Rectal smooth muscle tissue (tissue), 1 donor: ENCODE results near the gene CDS1.
"Not testable (repeated sequence)": the region's sequence is repeated elsewhere in the genome, so short reads cannot be mapped to it uniquely, and the experiment has no call there.

ENCODE experiments used
- H3K27ac ChIP-seq: one replicate; pipeline ENCODE4 v1.7.0; 2013; ENCODE audit warnings: low read depth, low read length, inconsistent platforms
- H3K27me3 ChIP-seq: one replicate; pipeline ENCODE4 v1.7.0; 2013; ENCODE audit warnings: low read length; ENCODE audit not compliant: control insufficient read depth, insufficient read depth
- H3K36me3 ChIP-seq: one replicate; pipeline ENCODE4 v1.7.0; 2013; ENCODE audit warnings: low read length; ENCODE audit not compliant: control insufficient read depth, insufficient read depth
- H3K4me1 ChIP-seq: one replicate; pipeline ENCODE4 v1.7.0; 2013; ENCODE audit warnings: low read length; ENCODE audit not compliant: control insufficient read depth, insufficient read depth
- H3K4me3 ChIP-seq: one replicate; pipeline ENCODE4 v1.7.0; 2013; ENCODE audit warnings: low read length
- H3K9ac ChIP-seq: one replicate; pipeline ENCODE4 v1.7.0; 2013; ENCODE audit warnings: low read length

CDS1 gene

GRCh38 chr4:84652478-84652877 lies 69.6 kb downstream of the CDS1 start:
- Histone ChIP-seq H3K9ac (no peak overlapping the region), H3K27ac (no peak overlapping the region), H3K36me3 (no peaks in the 10 kb centered on the region), H3K4me3 (no peak overlapping the region), H3K4me1 (no peaks in the 10 kb centered on the region), H3K27me3 (no peaks in the 10 kb centered on the region)

GRCh38 chr4:84660606-84661005 lies 77.7 kb downstream of the CDS1 start:
- Histone ChIP-seq H3K27me3 (no peaks in the 10 kb centered on the region), H3K27ac (no peak overlapping the region), H3K36me3 (no peaks in the 10 kb centered on the region), H3K9ac (no peak overlapping the region), H3K4me1 (no peaks in the 10 kb centered on the region), H3K4me3 (no peak overlapping the region)

- no peak overlapping the region for H3K9ac ChIP-seq
- H3K27ac ChIP-seq, result no peak overlapping the region
- no peaks in the 10 kb centered on the region for H3K4me1 ChIP-seq
- H3K4me3 ChIP-seq, result no peak overlapping the region
- no peaks in the 10 kb centered on the region for H3K36me3 ChIP-seq
- H3K27me3 ChIP-seq, result no peaks in the 10 kb centered on the region
Observed at GRCh38 chr4:84661191-84661939, 78.4 kb downstream of the CDS1 start.

GRCh38 chr4:84664767-84665166 lies 81.8 kb downstream of the CDS1 start:
- not testable (repeated sequence) for H3K4me1 ChIP-seq, H3K36me3 ChIP-seq, H3K4me3 ChIP-seq, H3K9ac ChIP-seq, H3K27me3 ChIP-seq, H3K27ac ChIP-seq

- no peaks in the 10 kb centered on the region for H3K36me3 ChIP-seq
- H3K27me3 ChIP-seq, result no peaks in the 10 kb centered on the region
Observed at GRCh38 chr4:84666439-84666838, 83.5 kb downstream of the CDS1 start.

GRCh38 chr4:84669201-84669600 lies 86.3 kb downstream of the CDS1 start:
- no peak overlapping the region for H3K4me3 ChIP-seq
- no peaks in the 10 kb centered on the region for H3K4me1 ChIP-seq
- no peak overlapping the region for H3K27ac ChIP-seq
- no peak overlapping the region for H3K9ac ChIP-seq
- H3K36me3 ChIP-seq, result no peaks in the 10 kb centered on the region
- no peaks in the 10 kb centered on the region for H3K27me3 ChIP-seq

More at GRCh38 chr4:84666439-84666838, 83.5 kb downstream of the CDS1 start:
- H3K4me3 ChIP-seq, result no peak overlapping the region
- no peak overlapping the region for H3K27ac ChIP-seq
- H3K4me1 ChIP-seq, result no peaks in the 10 kb centered on the region
- H3K9ac ChIP-seq, result no peak overlapping the region

GRCh38 chr4:84672177-84672576 lies 89.2 kb downstream of the CDS1 start:
- Histone ChIP-seq H3K9ac (no peak overlapping the region), H3K4me3 (no peak overlapping the region), H3K4me1 (no peaks in the 10 kb centered on the region), H3K27ac (no peak overlapping the region), H3K27me3 (no peaks in the 10 kb centered on the region), H3K36me3 (peaks cover 4% of the 10 kb centered on the region)

- no peak overlapping the region for H3K9ac ChIP-seq
- no peak overlapping the region for H3K4me3 ChIP-seq
- no peak overlapping the region for H3K27ac ChIP-seq
- H3K27me3 ChIP-seq, result no peaks in the 10 kb centered on the region
- peaks cover 4% of the 10 kb centered on the region for H3K36me3 ChIP-seq
- no peaks in the 10 kb centered on the region for H3K4me1 ChIP-seq
Observed at GRCh38 chr4:84673475-84674240, 90.7 kb downstream of the CDS1 start.

- H3K9ac ChIP-seq, result no peak overlapping the region
- no peaks in the 10 kb centered on the region for H3K4me1 ChIP-seq
- no peak overlapping the region for H3K4me3 ChIP-seq
- no peaks in the 10 kb centered on the region for H3K27me3 ChIP-seq
- H3K27ac ChIP-seq, result no peak overlapping the region
- H3K36me3 ChIP-seq, result peaks cover 4% of the 10 kb centered on the region
Observed at GRCh38 chr4:84677093-84677492, 94.2 kb downstream of the CDS1 start.

GRCh38 chr4:84677995-84678394 lies 95.1 kb downstream of the CDS1 start:
- peaks cover 6% of the 10 kb centered on the region for H3K36me3 ChIP-seq
- no peaks in the 10 kb centered on the region for H3K4me1 ChIP-seq
- no peaks in the 10 kb centered on the region for H3K27me3 ChIP-seq
- no peak overlapping the region for H3K4me3 ChIP-seq
- H3K9ac ChIP-seq, result no peak overlapping the region
- no peak overlapping the region for H3K27ac ChIP-seq

GRCh38 chr4:84678976-84679744 lies 96.2 kb downstream of the CDS1 start:
- no peak overlapping the region for H3K9ac ChIP-seq
- H3K27ac ChIP-seq, result no peak overlapping the region
- H3K4me1 ChIP-seq, result no peaks in the 10 kb centered on the region
- H3K36me3 ChIP-seq, result peaks cover 10% of the 10 kb centered on the region
- no peak overlapping the region for H3K4me3 ChIP-seq
- no peaks in the 10 kb centered on the region for H3K27me3 ChIP-seq

- Histone ChIP-seq H3K27me3 (no peaks in the 10 kb centered on the region), H3K36me3 (peaks cover 12% of the 10 kb centered on the region), H3K4me1 (no peaks in the 10 kb centered on the region), H3K27ac (no peak overlapping the region), H3K4me3 (no peak overlapping the region), H3K9ac (no peak overlapping the region)
Observed at GRCh38 chr4:84680956-84681355, 98.0 kb downstream of the CDS1 start.
